BLaER1 treated with 17β-estradiol and CSF1 and Interleukin-3, amounts not matched to agents 10 nM and 100 nM (cell line): ENCODE measurements around the gene NFKBIZ.
"Not testable (repeated sequence)": the region's sequence is repeated elsewhere in the genome, so short reads cannot be mapped to it uniquely, and the experiment has no call there.

ENCODE experiments used
- H3K27ac ChIP-seq, 11 experiments: shearing (Covaris generic); formaldehyde crosslinking; 2 replicates each; pipeline ENCODE4 v1.8.1; 2022
- H3K27me3 ChIP-seq, 11 experiments: shearing (Covaris generic); formaldehyde crosslinking; 2 replicates each; pipeline ENCODE4 v1.8.1; 2022
- H3K36me3 ChIP-seq, 11 experiments: shearing (Covaris generic); formaldehyde crosslinking; 2 replicates each; pipeline ENCODE4 v1.8.1; 2022
- H3K4me1 ChIP-seq, 10 experiments: shearing (Covaris generic); formaldehyde crosslinking; 2 replicates each; pipeline ENCODE4 v1.8.1; 2022
- H3K4me2 ChIP-seq, 11 experiments: shearing (Covaris generic); formaldehyde crosslinking; 2 replicates each; pipeline ENCODE4 v1.8.1; 2022
- H3K4me3 ChIP-seq, 10 experiments: shearing (Covaris generic); formaldehyde crosslinking; 2 replicates each; pipeline ENCODE4 v1.8.1; 2022
- H3K9ac ChIP-seq, 11 experiments: shearing (Covaris generic); formaldehyde crosslinking; 2 replicates each; pipeline ENCODE4 v1.8.1; 2022
- H3K9me3 ChIP-seq, 11 experiments: shearing (Covaris generic); formaldehyde crosslinking; replicated peaks in 1 of 11; 2 replicates each; pipeline ENCODE4 v1.8.1; 2022
- H4K20me1 ChIP-seq, 11 experiments: shearing (Covaris generic); formaldehyde crosslinking; 2 replicates each; pipeline ENCODE4 v1.8.1; 2022
- Cebpa-rat ChIP-seq, 11 experiments: shearing (Covaris generic); IDR thresholded peaks; 2 replicates each; pipeline ENCODE4 v1.8.1; 2022

Gene NFKBIZ

GRCh38 chr3:101857301-101857741, 8.0 kb downstream of the NFKBIZ start:
- H3K9ac ChIP-seq, result peak overlapping the region in 4 of 11 experiments; percentile 28 to 100 (median 98); a peak in 7 of 22 replicates
- peaks cover 0 to 95% (median 24%) of the 10 kb centered on the region in 10 experiments; a peak in 13 of 20 replicates for H3K4me1 ChIP-seq
- peak overlapping the region in 4 of 11 experiments; percentile 9 to 99 (median 98); a peak in 7 of 22 replicates for H3K27ac ChIP-seq
- peak overlapping the region in 5 of 11 experiments; percentile 48 to 96 (median 86); a peak in 10 of 22 replicates for H3K4me2 ChIP-seq
- peak overlapping the region in 4 of 10 experiments; percentile 82 to 95 (median 90); a peak in 8 of 20 replicates for H3K4me3 ChIP-seq
- no peaks in the 10 kb centered on the region for H3K27me3 ChIP-seq
- peaks cover 6 to 100% (median 95%) of the 10 kb centered on the region in 11 experiments; a peak in 21 of 22 replicates for H4K20me1 ChIP-seq
- peaks cover 0 to 15% (median 0%) of the 10 kb centered on the region in 11 experiments; a peak in 7 of 22 replicates for H3K9me3 ChIP-seq
- peaks cover 84 to 100% (median 100%) of the 10 kb centered on the region in 11 experiments for H3K36me3 ChIP-seq
- TF ChIP-seq Cebpa-rat (IDR thresholded peaks at IDR 0.05), result no peak

- no peaks in the 10 kb centered on the region for H3K27me3 ChIP-seq
- H4K20me1 ChIP-seq, result peaks cover 6 to 99% (median 82%) of the 10 kb centered on the region in 11 experiments; a peak in 21 of 22 replicates
- peak overlapping the region in 3 of 11 experiments; percentile 98 to 99 (median 98); a peak in 6 of 22 replicates for H3K27ac ChIP-seq
- no peak for TF ChIP-seq Cebpa-rat (IDR thresholded peaks at IDR 0.05)
- H3K9ac ChIP-seq, result peak overlapping the region in 3 of 11 experiments; percentile 48 to 100 (median 99); a peak in 6 of 22 replicates
- H3K9me3 ChIP-seq, result peaks cover 0 to 6% (median 0%) of the 10 kb centered on the region in 11 experiments; a peak in 4 of 22 replicates
- H3K36me3 ChIP-seq, result peaks cover 72 to 99% (median 89%) of the 10 kb centered on the region in 11 experiments
- peak overlapping the region in 4 of 10 experiments; percentile 13 to 95 (median 57); a peak in 6 of 20 replicates for H3K4me3 ChIP-seq
- peak overlapping the region in 4 of 11 experiments; percentile 23 to 96 (median 68); a peak in 7 of 22 replicates for H3K4me2 ChIP-seq
- peaks cover 0 to 95% (median 14%) of the 10 kb centered on the region in 10 experiments; a peak in 12 of 20 replicates for H3K4me1 ChIP-seq
Measured at GRCh38 chr3:101858464-101859030, 9.2 kb downstream of the NFKBIZ start.

- Histone ChIP-seq H3K27me3 (no peaks in the 10 kb centered on the region), H3K9ac (peak overlapping the region in 3 of 11 experiments; percentile 29 to 99 (median 58); a peak in 3 of 22 replicates), H3K9me3 (peaks cover 0 to 4% (median 0%) of the 10 kb centered on the region in 11 experiments; a peak in 2 of 22 replicates), H3K4me3 (0 out of 20 replicates have a peak overlapping the region, but pooled peaks of 1 of the 10 experiments have one; percentile 19), H3K27ac (peak overlapping the region in 3 of 11 experiments; percentile 24 to 99 (median 37); a peak in 3 of 22 replicates), H4K20me1 (peaks cover 6 to 86% (median 68%) of the 10 kb centered on the region in 11 experiments; a peak in 21 of 22 replicates), H3K36me3 (peaks cover 58 to 85% (median 74%) of the 10 kb centered on the region in 11 experiments), H3K4me1 (peaks cover 0 to 85% (median 6%) of the 10 kb centered on the region in 10 experiments; a peak in 10 of 20 replicates), H3K4me2 (peak overlapping the region in 3 of 11 experiments; percentile 32 to 45 (median 38); a peak in 4 of 22 replicates)
- no peak for TF ChIP-seq Cebpa-rat (IDR thresholded peaks at IDR 0.05)
Measured at GRCh38 chr3:101859882-101860448, 10.7 kb downstream of the NFKBIZ start.

- peak overlapping the region in 4 of 11 experiments; percentile 1 to 99 (median 36); a peak in 4 of 22 replicates for H3K27ac ChIP-seq
- peak overlapping the region in 2 of 11 experiments; percentile 5 to 7; a peak in 2 of 22 replicates for H3K4me2 ChIP-seq
- peaks cover 45 to 72% (median 61%) of the 10 kb centered on the region in 11 experiments for H3K36me3 ChIP-seq
- TF ChIP-seq Cebpa-rat (IDR thresholded peaks at IDR 0.05), result no peak
- no peaks in the 10 kb centered on the region for H3K9me3 ChIP-seq
- H4K20me1 ChIP-seq, result peaks cover 6 to 73% (median 55%) of the 10 kb centered on the region in 11 experiments; a peak in 21 of 22 replicates
- peaks cover 0 to 80% (median 0%) of the 10 kb centered on the region in 10 experiments; a peak in 9 of 20 replicates for H3K4me1 ChIP-seq
- peak overlapping the region in 1 of 11 experiments; percentile 9; a peak in 1 of 22 replicates for H3K9ac ChIP-seq
- H3K4me3 ChIP-seq, result no peak overlapping the region
- no peaks in the 10 kb centered on the region for H3K27me3 ChIP-seq
Measured at GRCh38 chr3:101861212-101861788, 12.0 kb downstream of the NFKBIZ start.

GRCh38 chr3:101861789-101862415, 12.6 kb downstream of the NFKBIZ start:
- TF ChIP-seq Cebpa-rat (IDR thresholded peaks at IDR 0.05), result no peak
- peaks cover 6 to 67% (median 49%) of the 10 kb centered on the region in 11 experiments; a peak in 21 of 22 replicates for H4K20me1 ChIP-seq
- H3K4me1 ChIP-seq, result peaks cover 0 to 79% (median 0%) of the 10 kb centered on the region in 10 experiments; a peak in 9 of 20 replicates
- peaks cover 39 to 66% (median 55%) of the 10 kb centered on the region in 11 experiments for H3K36me3 ChIP-seq
- H3K4me3 ChIP-seq, result no peak overlapping the region
- peak overlapping the region in 3 of 11 experiments; percentile 9 to 21 (median 11); a peak in 2 of 22 replicates for H3K9ac ChIP-seq
- H3K4me2 ChIP-seq, result no peak overlapping the region; a peak in 1 of 22 replicates
- no peaks in the 10 kb centered on the region for H3K9me3 ChIP-seq
- H3K27me3 ChIP-seq, result no peaks in the 10 kb centered on the region
- H3K27ac ChIP-seq, result peak overlapping the region in 4 of 11 experiments; percentile 1 to 99 (median 41); a peak in 6 of 22 replicates

- peaks cover 6 to 60% (median 42%) of the 10 kb centered on the region in 11 experiments; a peak in 20 of 22 replicates for H4K20me1 ChIP-seq
- H3K9ac ChIP-seq, result 0 out of 22 replicates have a peak overlapping the region, but pooled peaks of 2 of the 11 experiments have one; percentile 11 to 21
- H3K27ac ChIP-seq, result peak overlapping the region in 4 of 11 experiments; percentile 1 to 99 (median 40); a peak in 5 of 22 replicates
- H3K9me3 ChIP-seq, result no peaks in the 10 kb centered on the region
- peaks cover 32 to 59% (median 48%) of the 10 kb centered on the region in 11 experiments for H3K36me3 ChIP-seq
- no peak for TF ChIP-seq Cebpa-rat (IDR thresholded peaks at IDR 0.05)
- no peak overlapping the region for H3K4me2 ChIP-seq
- H3K4me1 ChIP-seq, result peaks cover 0 to 79% (median 1%) of the 10 kb centered on the region in 10 experiments; a peak in 9 of 20 replicates
- H3K27me3 ChIP-seq, result no peaks in the 10 kb centered on the region
- no peak overlapping the region for H3K4me3 ChIP-seq
Measured at GRCh38 chr3:101862416-101863165, 13.3 kb downstream of the NFKBIZ start.

GRCh38 chr3:101864926-101865325, 15.6 kb downstream of the NFKBIZ start:
- H3K4me2 ChIP-seq, H3K4me3 ChIP-seq, H3K27ac ChIP-seq, H3K27me3 ChIP-seq, H3K9ac ChIP-seq, H3K9me3 ChIP-seq: not testable (repeated sequence)
- peaks cover 8 to 36% (median 25%) of the 10 kb centered on the region in 11 experiments for H3K36me3 ChIP-seq
- H3K4me1 ChIP-seq, result peaks cover 0 to 80% (median 2%) of the 10 kb centered on the region in 10 experiments; a peak in 10 of 20 replicates
- peaks cover 0 to 36% (median 19%) of the 10 kb centered on the region in 11 experiments; a peak in 16 of 22 replicates for H4K20me1 ChIP-seq
